ENCODE measurements around the gene DYNLT1. TPM values are rescaled to one million over a fixed set of nuclear protein-coding genes. Genes with fewer than 3 reads are reported as not detected.

The DYNLT1 gene
- total and polyA plus RNA-seq, 9 of the 15 experiments (the other 6 are each of a cell fraction or from before 2014, with no cell fraction given), result 42.2 to 583 (median 127) TPM

GRCh38 chr6:158644231-158645063 is at the start of gene DYNLT1 (continued):
- TF ChIP-seq IFI16 (CRISPR knock-in tag; IDR thresholded peaks at IDR 0.05) (no peak), ZNF23 (CRISPR knock-in tag; IDR thresholded peaks at IDR 0.05) (no peak), RHOXF2B (CRISPR knock-in tag; conservative IDR thresholded peaks at IDR 0.05) (no peak), ZNF217 (CRISPR knock-in tag; IDR thresholded peaks at IDR 0.05) (no peak), THAP7 (CRISPR knock-in tag; IDR thresholded peaks at IDR 0.05) (no peak), YY1 (IDR thresholded peaks at IDR 0.05; ENCODE audit: borderline replicate concordance in 1 of 3, control insufficient read depth in 1 of 3, extremely low read depth in 1 of 3, insufficient read depth in 3 of 3, insufficient read length in 1 of 3, insufficient replicate concordance in 2 of 3, low read depth in 1 of 3, low read length in 2 of 3) (peak; percentile 49 to 93 (median 86)), CBFA2T2 (conservative IDR thresholded peaks at IDR 0.05) (no peak), ZBTB8A (IDR thresholded peaks at IDR 0.05; ENCODE audit: partially characterized antibody) (no peak), ZKSCAN3 (CRISPR knock-in tag; IDR thresholded peaks at IDR 0.05) (no peak), KDM2B (CRISPR knock-in tag; IDR thresholded peaks at IDR 0.05) (no peak), ZNF584 (CRISPR knock-in tag; IDR thresholded peaks at IDR 0.05; ENCODE audit: low read depth) (no peak), ZNF785 (CRISPR knock-in tag; IDR thresholded peaks at IDR 0.05) (no peak), KAT8 (IDR thresholded peaks at IDR 0.05; ENCODE audit: low read depth) (no peak), XRCC5 (IDR thresholded peaks at IDR 0.05; ENCODE audit: low read depth, low read length) (0 out of 2 replicates have a peak, but pooled peaks have one; percentile 29), HDAC8 (tag; IDR thresholded peaks at IDR 0.05) (no peak), ZNF79 (CRISPR knock-in tag; IDR thresholded peaks at IDR 0.05; ENCODE audit: low read depth) (no peak), NR4A1 (CRISPR knock-in tag; IDR thresholded peaks at IDR 0.05) (no peak), NR4A1 (tag; IDR thresholded peaks at IDR 0.05) (0 out of 2 replicates have a peak, but pooled peaks have one; percentile 72), HNRNPUL1 (IDR thresholded peaks at IDR 0.05; ENCODE audit: low read length) (no peak), FOXJ3 (CRISPR knock-in tag; IDR thresholded peaks at IDR 0.05) (no peak), UBTF (IDR thresholded peaks at IDR 0.05; ENCODE audit: borderline replicate concordance in 1 of 2, low read depth in 2 of 2, low read length in 2 of 2) (peak; percentile 80 to 93; a peak in 3 of 4 replicates), TGIF2 (CRISPR knock-in tag; IDR thresholded peaks at IDR 0.05) (0 out of 2 replicates have a peak, but pooled peaks have one; percentile 57), ATF2 (CRISPR knock-in tag; IDR thresholded peaks at IDR 0.05) (peak; percentile 82; the same call in 1 of the 2 replicates), ZNF311 (CRISPR knock-in tag; IDR thresholded peaks at IDR 0.05) (no peak)
